Liver (tissue), 3 donors: ENCODE measurements around the gene ITPKC.

Experiments used
- CTCF ChIP-seq: fragments of 150-350 bp; IDR thresholded peaks from 2 replicates; pipeline ENCODE4 v1.5.1; 2017; ENCODE audit warnings: improper control_type of control experiment, low read depth, low read length; ENCODE audit not compliant: missing input control
- MAX ChIP-seq: IDR thresholded peaks from 2 replicates; pipeline ENCODE4 v1.6.1; 2016; ENCODE audit warnings: antibody characterized with exemption
- TF ChIP-seq, protein P1 (sequence below): IDR thresholded peaks from 2 replicates; pipeline ENCODE4 v1.6.1; 2016; ENCODE audit warnings: antibody characterized with exemption
- donor health status: healthy.
- donor health status: healthy.

GRCh38 chr19:40778706-40779284, 61.9 kb downstream of the ITPKC start:
- TF ChIP-seq CTCF = no peak
- TF ChIP-seq MAX = no peak
- TF ChIP-seq, protein P1, sequence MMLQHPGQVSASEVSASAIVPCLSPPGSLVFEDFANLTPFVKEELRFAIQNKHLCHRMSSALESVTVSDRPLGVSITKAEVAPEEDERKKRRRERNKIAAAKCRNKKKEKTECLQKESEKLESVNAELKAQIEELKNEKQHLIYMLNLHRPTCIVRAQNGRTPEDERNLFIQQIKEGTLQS = no peak
